Mononuclear cell (primary cell): ENCODE data around the gene IGDCC3. TPM values are rescaled to one million over a fixed set of nuclear protein-coding genes. Genes with fewer than 3 reads are reported as not detected.

Experiments used
- H3K27me3 ChIP-seq: 2 replicates; pipeline ENCODE4 v1.6.0; 2011; ENCODE audit warnings: low read length, control low read depth; ENCODE audit not compliant: insufficient read depth
- H3K4me1 ChIP-seq: 2 replicates; pipeline ENCODE4 v1.5.1; 2011; ENCODE audit warnings: mild to moderate bottlenecking, low read length, control low read depth; ENCODE audit not compliant: insufficient read depth
- H3K4me3 ChIP-seq: 2 replicates; pipeline ENCODE4 v1.5.1; 2011; ENCODE audit warnings: mild to moderate bottlenecking, low read length, moderate library complexity
- H3K9me3 ChIP-seq: 2 replicates; pipeline ENCODE4 v1.5.1; 2011; ENCODE audit warnings: low read depth, mild to moderate bottlenecking, control low read depth, low read length
- total RNA-seq: library from RNA; depleted of rRNA; stranded (reverse); fragments of >200 nt; gene quantifications from one replicate; pipeline ENCODE4 v1.2.3, GENCODE V29; 2012

Gene IGDCC3
- total RNA-seq, 1 donor: not detected

- H3K27me3 ChIP-seq: no peaks in the 10 kb centered on the region
- H3K4me3 ChIP-seq: peak within 1 kb of the TSS; percentile 72
- H3K4me1 ChIP-seq: peaks cover 28% of the 10 kb centered on the region
- no peaks in the 10 kb centered on the region for H3K9me3 ChIP-seq
Observed at GRCh38 chr15:65304381-65305149, 73.2 kb downstream of the IGDCC3 start, which contains the start of gene RNU5B-1. TSS of gene RNU5B-1 (plus strand) at chr15:65304677.

- H3K4me1 ChIP-seq: peaks cover 29% of the 10 kb centered on the region
- peak overlapping the region; percentile 72 for H3K4me3 ChIP-seq
- no peaks in the 10 kb centered on the region for H3K9me3 ChIP-seq
- H3K27me3 ChIP-seq: no peaks in the 10 kb centered on the region
Observed at GRCh38 chr15:65303687-65304380, 74.0 kb downstream of the IGDCC3 start.

GRCh38 chr15:65302061-65302460, 75.7 kb downstream of the IGDCC3 start:
- no peak overlapping the region for H3K4me3 ChIP-seq
- H3K9me3 ChIP-seq: no peaks in the 10 kb centered on the region
- peaks cover 39% of the 10 kb centered on the region for H3K4me1 ChIP-seq
- H3K27me3 ChIP-seq: no peaks in the 10 kb centered on the region

- H3K4me1 ChIP-seq: peaks cover 45% of the 10 kb centered on the region
- H3K9me3 ChIP-seq: no peaks in the 10 kb centered on the region
- H3K27me3 ChIP-seq: no peaks in the 10 kb centered on the region
- H3K4me3 ChIP-seq: no peak overlapping the region
Observed at GRCh38 chr15:65300924-65301441, 76.8 kb downstream of the IGDCC3 start.

- H3K27me3 ChIP-seq: no peaks in the 10 kb centered on the region
- H3K4me3 ChIP-seq: no peak overlapping the region
- H3K9me3 ChIP-seq: no peaks in the 10 kb centered on the region
- H3K4me1 ChIP-seq: peaks cover 37% of the 10 kb centered on the region
Observed at GRCh38 chr15:65298731-65299130, 79.1 kb downstream of the IGDCC3 start.

- Histone ChIP-seq H3K27me3 (no peaks in the 10 kb centered on the region), H3K4me3 (no peak overlapping the region), H3K4me1 (peaks cover 39% of the 10 kb centered on the region), H3K9me3 (no peaks in the 10 kb centered on the region)
Observed at GRCh38 chr15:65292938-65293518, 84.8 kb downstream of the IGDCC3 start.

GRCh38 chr15:65290228-65290627, 87.6 kb downstream of the IGDCC3 start:
- Histone ChIP-seq H3K27me3 (no peaks in the 10 kb centered on the region), H3K4me3 (no peak overlapping the region), H3K9me3 (no peaks in the 10 kb centered on the region), H3K4me1 (peaks cover 38% of the 10 kb centered on the region)

GRCh38 chr15:65289261-65289854, 88.4 kb downstream of the IGDCC3 start:
- Histone ChIP-seq H3K9me3 (no peaks in the 10 kb centered on the region), H3K4me1 (peaks cover 41% of the 10 kb centered on the region), H3K4me3 (no peak overlapping the region), H3K27me3 (no peaks in the 10 kb centered on the region)

GRCh38 chr15:65287520-65287855, 90.3 kb downstream of the IGDCC3 start:
- no peaks in the 10 kb centered on the region for H3K9me3 ChIP-seq
- peaks cover 31% of the 10 kb centered on the region for H3K4me1 ChIP-seq
- H3K27me3 ChIP-seq: no peaks in the 10 kb centered on the region
- no peak overlapping the region for H3K4me3 ChIP-seq

GRCh38 chr15:65286704-65287519, 90.9 kb downstream of the IGDCC3 start, which contains the start of gene PARP16:
TSS of gene PARP16 (minus strand) at chr15:65286883. CDS start at chr15:65286426, 457 bp downstream.
- H3K4me3 ChIP-seq: peak within 1 kb of the TSS; percentile 71
- H3K9me3 ChIP-seq: no peaks in the 10 kb centered on the region
- no peaks in the 10 kb centered on the region for H3K27me3 ChIP-seq
- H3K4me1 ChIP-seq: peaks cover 26% of the 10 kb centered on the region

- Histone ChIP-seq H3K9me3 (no peaks in the 10 kb centered on the region), H3K4me1 (peaks cover 26% of the 10 kb centered on the region), H3K4me3 (peak overlapping the region; percentile 71), H3K27me3 (no peaks in the 10 kb centered on the region)
Observed at GRCh38 chr15:65286069-65286703, 91.6 kb downstream of the IGDCC3 start.

GRCh38 chr15:65285291-65286068, 92.3 kb downstream of the IGDCC3 start:
- peak overlapping the region; percentile 71 for H3K4me3 ChIP-seq
- no peaks in the 10 kb centered on the region for H3K9me3 ChIP-seq
- H3K27me3 ChIP-seq: no peaks in the 10 kb centered on the region
- peaks cover 26% of the 10 kb centered on the region for H3K4me1 ChIP-seq

GRCh38 chr15:65278480-65278879, 99.3 kb downstream of the IGDCC3 start:
- H3K4me1 ChIP-seq: peaks cover 4% of the 10 kb centered on the region
- no peaks in the 10 kb centered on the region for H3K9me3 ChIP-seq
- no peak overlapping the region for H3K4me3 ChIP-seq
- no peaks in the 10 kb centered on the region for H3K27me3 ChIP-seq
